GM12891 (cell line): Measurements from ENCODE around the gene NR6A1.

Experiments
- POLR2A ChIP-seq: IDR thresholded peaks from 2 replicates; pipeline ENCODE4 v1.6.1; 2011; ENCODE audit warnings: low read depth, low read length, control low read depth
- TAF1 ChIP-seq: IDR thresholded peaks from 2 replicates; pipeline ENCODE4 v1.6.1; 2011; ENCODE audit warnings: low read depth, low read length, control low read depth

DNA sequence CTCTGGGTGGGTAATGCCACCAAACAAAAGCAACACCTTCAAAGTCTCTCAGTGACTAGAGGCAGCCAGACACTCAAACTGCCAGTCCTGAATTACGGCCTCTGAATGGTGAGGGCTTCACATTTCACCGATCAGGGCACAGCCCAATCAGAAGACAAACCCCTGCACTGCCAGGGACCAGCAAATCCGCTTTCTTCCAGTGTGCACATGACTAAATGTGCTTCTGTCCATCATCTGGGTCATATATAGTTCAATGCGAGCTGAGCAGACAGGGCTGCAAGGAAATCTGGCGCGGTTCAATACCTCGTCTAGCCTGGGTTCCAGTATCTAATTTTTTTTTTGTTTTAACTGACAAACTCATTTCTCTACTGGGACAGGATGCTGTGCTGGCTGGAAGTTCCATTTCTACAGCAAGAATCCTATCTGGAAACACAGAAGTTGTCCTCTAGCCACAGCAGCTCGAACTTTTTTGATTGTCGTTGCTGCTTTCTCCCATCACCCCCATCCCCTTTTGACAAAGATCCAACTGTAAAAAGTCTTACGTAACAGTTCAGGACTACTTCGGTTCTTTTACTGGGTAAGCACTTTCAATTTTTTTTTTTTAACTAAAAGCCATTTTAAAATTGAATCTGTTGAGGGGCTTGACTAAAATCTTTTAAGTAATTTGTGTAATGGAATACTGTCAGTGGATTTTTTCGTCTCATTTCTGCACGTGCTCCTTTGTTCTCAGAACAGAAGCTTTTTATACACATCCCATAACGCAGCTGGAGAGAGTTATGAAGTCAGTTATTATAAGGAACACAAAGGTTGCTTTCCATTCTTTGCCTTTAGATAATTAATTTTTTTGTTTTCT lies 112.7 kb downstream of the NR6A1 start:
- peak; percentile 93 for TF ChIP-seq TAF1
- TF ChIP-seq POLR2A, result peak; percentile 99
